GM23338 (cell line): ENCODE results near the gene PUM2.

Experiments
- CTCF ChIP-seq, 2 experiments: fragments of 200-600 bp in 1 of 2; sonication (generic) in 1 of 2; conservative IDR thresholded peaks; 2 replicates each; pipeline versions ENCODE4 v1.5.1 to v1.6.1; 2016 to 2017; ENCODE audit warnings: antibody characterized with exemption in 2 of 2, low read depth in 2 of 2, mild to moderate bottlenecking in 2 of 2, moderate library complexity in 1 of 2
- NANOG ChIP-seq: IDR thresholded peaks from 2 replicates; pipeline ENCODE4 v1.6.1; 2016; ENCODE audit warnings: antibody characterized with exemption, borderline replicate concordance
- ZNF114 ChIP-seq: fragments of 250-450 bp; sonication (Bioruptor Pico); IDR thresholded peaks from 2 replicates; pipeline ENCODE4 v1.5.0; 2020; ENCODE audit warnings: mild to moderate bottlenecking, moderate library complexity

DNA sequence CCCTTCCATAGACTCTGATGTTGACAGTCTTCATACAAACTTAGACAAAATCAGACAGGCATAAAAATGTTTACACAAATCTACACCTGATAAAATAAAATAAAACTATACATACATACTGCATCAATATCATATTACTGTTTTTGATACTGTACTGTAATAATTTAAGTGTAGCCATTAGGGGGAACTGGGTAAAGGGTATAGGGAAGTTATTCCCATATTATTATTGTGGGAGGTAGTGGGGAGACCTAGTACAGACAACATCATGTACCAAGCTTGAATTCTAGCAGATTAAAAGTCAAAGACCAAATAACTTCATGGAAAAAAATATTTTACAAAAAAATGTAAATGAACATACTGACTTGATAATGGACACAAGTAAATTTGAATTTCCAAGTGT, 43.3 kb downstream of the PUM2 start:
- TF ChIP-seq ZNF114 (CRISPR knock-in tag): no peak
- TF ChIP-seq CTCF (conservative IDR thresholded peaks at IDR 0.05; ENCODE audit: low read depth in 2 of 2): no peak
- TF ChIP-seq NANOG: no peak
